Osteoblast (primary cell): Measurements from ENCODE around the gene MBOAT7. TPM values are rescaled to one million over a fixed set of nuclear protein-coding genes. Genes with fewer than 3 reads are reported as not detected.

Source experiments
- DNase-seq: peaks from one replicate; pipeline ENCODE4 v3.0.0; 2011; ENCODE audit warnings: low spot score, mixed read lengths; ENCODE audit not compliant: insufficient read length; ENCODE audit errors: missing footprints
- H2AFZ ChIP-seq: 2 replicates; pipeline ENCODE4 v1.6.0; 2011; ENCODE audit warnings: mild to moderate bottlenecking, low read length
- H3K27ac ChIP-seq: 2 replicates; pipeline ENCODE4 v1.5.1; 2011; ENCODE audit warnings: mild to moderate bottlenecking, low read depth, low read length, moderate library complexity
- H3K27me3 ChIP-seq: 2 replicates; pipeline ENCODE4 v1.6.0; 2012; ENCODE audit warnings: mild to moderate bottlenecking, control low read depth, inconsistent platforms, low read length, moderate library complexity; ENCODE audit not compliant: insufficient read depth
- H3K36me3 ChIP-seq: 2 replicates; pipeline ENCODE4 v1.5.1; 2011; ENCODE audit warnings: mild to moderate bottlenecking, low read length, control low read depth, moderate library complexity; ENCODE audit not compliant: insufficient read depth
- H3K4me1 ChIP-seq: 2 replicates; pipeline ENCODE4 v1.5.1; 2011; ENCODE audit warnings: mild to moderate bottlenecking, low read length, control low read depth, moderate library complexity; ENCODE audit not compliant: insufficient read depth
- H3K4me2 ChIP-seq: 2 replicates; pipeline ENCODE4 v1.6.0; 2011; ENCODE audit warnings: mild to moderate bottlenecking, low read length; ENCODE audit not compliant: insufficient read depth
- H3K4me3 ChIP-seq: fragments of 200-600 bp; sonication (generic); 3 replicates; pipeline ENCODE4 v1.5.1; 2012; ENCODE audit warnings: mild to moderate bottlenecking, low read length, inconsistent platforms; ENCODE audit not compliant: insufficient read depth
- H3K79me2 ChIP-seq: 2 replicates; pipeline ENCODE4 v1.6.0; 2012; ENCODE audit warnings: mild to moderate bottlenecking, low read length, control low read depth, inconsistent platforms; ENCODE audit not compliant: insufficient read depth
- H3K9me3 ChIP-seq: 2 replicates; pipeline ENCODE4 v1.5.1; 2011; ENCODE audit warnings: low read depth, low read length, control low read depth
- H4K20me1 ChIP-seq: 2 replicates; pipeline ENCODE4 v1.6.0; 2012; ENCODE audit warnings: mild to moderate bottlenecking, low read length, control low read depth; ENCODE audit not compliant: insufficient read depth
- total RNA-seq: library from RNA; depleted of rRNA; stranded (reverse); fragments of >200 nt; gene quantifications from 2 replicates; pipeline ENCODE4 v1.2.3, GENCODE V29; 2012
- TF ChIP-seq, protein P1 (sequence below): IDR thresholded peaks from 2 replicates; pipeline ENCODE4 v1.5.1; 2011; ENCODE audit warnings: mild to moderate bottlenecking, low read depth, low read length, moderate library complexity; ENCODE audit errors: extremely low read depth

The MBOAT7 gene
- total RNA-seq, 1 donor = 26.1 TPM

DNA sequence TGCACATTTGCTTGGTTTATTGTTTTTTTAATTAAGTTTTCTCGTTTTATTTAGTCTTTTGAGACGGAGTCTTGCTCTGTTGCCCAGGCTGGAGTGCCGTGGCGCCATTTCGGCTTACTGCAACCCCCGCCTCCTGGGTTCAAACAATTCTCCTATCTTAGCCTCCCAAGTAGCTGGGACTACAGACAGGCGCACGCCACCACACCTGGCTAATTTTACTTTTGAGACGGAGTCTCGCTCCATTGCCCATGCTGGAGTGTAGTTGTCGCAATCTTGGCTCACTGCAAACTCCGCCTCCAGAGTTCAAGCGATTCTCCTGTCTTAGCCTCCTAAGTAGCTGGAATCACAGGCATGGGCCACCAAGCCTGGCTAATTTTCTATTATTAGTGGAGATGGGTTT, 12.6 kb upstream of the MBOAT7 start:
- peaks cover 61% of the 10 kb centered on the region for H4K20me1 ChIP-seq
- H3K36me3 ChIP-seq = peaks cover 58% of the 10 kb centered on the region

DNA sequence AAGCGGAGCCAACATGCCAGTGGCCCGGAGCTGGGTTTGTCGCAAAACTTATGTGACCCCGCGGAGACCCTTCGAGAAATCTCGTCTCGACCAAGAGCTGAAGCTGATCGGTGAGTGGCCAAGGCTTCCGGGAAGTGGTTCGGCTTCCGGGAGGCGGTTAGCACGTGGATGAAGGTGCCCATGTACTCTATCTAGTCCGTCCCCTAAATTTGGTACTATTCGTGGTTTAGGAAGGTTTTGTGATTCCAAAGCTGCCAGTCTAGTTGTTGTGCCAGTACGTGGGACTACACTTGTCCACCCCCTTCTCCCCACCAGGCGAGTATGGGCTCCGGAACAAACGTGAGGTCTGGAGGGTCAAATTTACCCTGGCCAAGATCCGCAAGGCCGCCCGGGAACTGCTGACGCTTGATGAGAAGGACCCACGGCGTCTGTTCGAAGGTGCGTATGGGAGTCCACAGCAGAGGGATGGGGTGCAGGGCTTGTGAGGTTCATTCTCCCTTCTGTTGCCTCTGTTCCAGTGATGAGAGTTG, 11.9 kb upstream of the MBOAT7 start:
- H4K20me1 ChIP-seq = peaks cover 53% of the 10 kb centered on the region

More for the DNA sequence above, 12.6 kb upstream of the MBOAT7 start:
- Histone ChIP-seq H3K4me2 (peak overlapping the region; percentile 100), H2AFZ (no peak overlapping the region), H3K4me1 (peaks cover 46% of the 10 kb centered on the region), H3K27ac (peak overlapping the region; percentile 100), H3K27me3 (no peaks in the 10 kb centered on the region), H3K9me3 (no peaks in the 10 kb centered on the region), H3K79me2 (peaks cover 63% of the 10 kb centered on the region), H3K4me3 (peak overlapping the region; percentile 97)
- TF ChIP-seq, protein P1, sequence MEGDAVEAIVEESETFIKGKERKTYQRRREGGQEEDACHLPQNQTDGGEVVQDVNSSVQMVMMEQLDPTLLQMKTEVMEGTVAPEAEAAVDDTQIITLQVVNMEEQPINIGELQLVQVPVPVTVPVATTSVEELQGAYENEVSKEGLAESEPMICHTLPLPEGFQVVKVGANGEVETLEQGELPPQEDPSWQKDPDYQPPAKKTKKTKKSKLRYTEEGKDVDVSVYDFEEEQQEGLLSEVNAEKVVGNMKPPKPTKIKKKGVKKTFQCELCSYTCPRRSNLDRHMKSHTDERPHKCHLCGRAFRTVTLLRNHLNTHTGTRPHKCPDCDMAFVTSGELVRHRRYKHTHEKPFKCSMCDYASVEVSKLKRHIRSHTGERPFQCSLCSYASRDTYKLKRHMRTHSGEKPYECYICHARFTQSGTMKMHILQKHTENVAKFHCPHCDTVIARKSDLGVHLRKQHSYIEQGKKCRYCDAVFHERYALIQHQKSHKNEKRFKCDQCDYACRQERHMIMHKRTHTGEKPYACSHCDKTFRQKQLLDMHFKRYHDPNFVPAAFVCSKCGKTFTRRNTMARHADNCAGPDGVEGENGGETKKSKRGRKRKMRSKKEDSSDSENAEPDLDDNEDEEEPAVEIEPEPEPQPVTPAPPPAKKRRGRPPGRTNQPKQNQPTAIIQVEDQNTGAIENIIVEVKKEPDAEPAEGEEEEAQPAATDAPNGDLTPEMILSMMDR = no peak
- DNase-seq = no peak

DNA sequence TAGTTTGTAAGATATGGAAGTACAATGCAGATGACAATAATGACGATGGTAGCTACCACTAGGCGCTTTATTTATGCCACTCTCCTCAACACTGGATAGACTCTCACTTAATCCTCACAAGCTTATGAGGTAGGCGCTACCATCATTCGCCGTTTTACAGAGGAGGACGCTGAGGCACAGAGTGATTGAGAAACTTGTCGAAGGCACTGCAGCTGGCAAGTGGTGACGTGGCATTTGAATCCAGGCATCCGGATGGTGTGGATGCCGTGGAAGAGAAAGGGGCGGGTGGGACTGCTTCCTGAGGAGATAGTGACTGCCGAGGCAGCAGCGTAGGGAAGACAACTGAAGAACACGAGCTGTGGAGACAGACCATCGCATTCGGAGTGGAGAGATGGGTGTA, 10.0 kb upstream of the MBOAT7 start:
- no peak for DNase-seq
- Histone ChIP-seq H3K4me1 (peaks cover 31% of the 10 kb centered on the region), H3K27ac (no peak overlapping the region), H4K20me1 (peaks cover 35% of the 10 kb centered on the region), H3K79me2 (peaks cover 37% of the 10 kb centered on the region), H3K36me3 (peaks cover 34% of the 10 kb centered on the region), H3K4me2 (no peak overlapping the region), H3K4me3 (no peak overlapping the region), H3K9me3 (no peaks in the 10 kb centered on the region), H3K27me3 (no peaks in the 10 kb centered on the region), H2AFZ (no peak overlapping the region)
- TF ChIP-seq, protein P1 = no peak

More for the DNA sequence above, 11.9 kb upstream of the MBOAT7 start:
- TF ChIP-seq, protein P1 = no peak
- peak overlapping the region; percentile 26 for H2AFZ ChIP-seq
- peaks cover 55% of the 10 kb centered on the region for H3K79me2 ChIP-seq
- no peaks in the 10 kb centered on the region for H3K27me3 ChIP-seq
- peak overlapping the region; percentile 100 for H3K4me2 ChIP-seq
- H3K27ac ChIP-seq = peak overlapping the region; percentile 100
- no peak for DNase-seq
- H3K9me3 ChIP-seq = no peaks in the 10 kb centered on the region
- H3K36me3 ChIP-seq = peaks cover 51% of the 10 kb centered on the region
- peak overlapping the region; percentile 97 for H3K4me3 ChIP-seq
- peaks cover 40% of the 10 kb centered on the region for H3K4me1 ChIP-seq

DNA sequence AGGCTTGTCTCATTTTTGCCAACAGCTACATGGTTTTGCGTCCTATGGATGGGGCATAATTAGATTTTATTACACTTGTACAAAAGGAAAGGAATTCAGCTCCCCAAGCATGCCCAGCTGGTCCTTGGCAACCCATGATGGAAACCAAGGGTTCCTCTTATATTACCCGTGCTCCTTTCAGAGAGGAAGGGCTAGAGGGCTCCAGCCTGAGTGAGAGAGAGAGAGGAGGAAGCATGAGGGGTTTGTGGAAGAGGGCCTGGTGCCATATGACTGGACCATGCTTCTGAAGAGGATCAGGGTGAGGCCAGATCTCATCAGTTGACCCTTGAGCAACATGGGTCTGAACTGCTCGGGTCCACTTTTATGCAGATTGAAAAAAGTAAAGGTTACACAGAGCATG, 7.7 kb upstream of the MBOAT7 start:
- H3K79me2 ChIP-seq = peaks cover 30% of the 10 kb centered on the region

More for the DNA sequence above, 7.7 kb upstream of the MBOAT7 start:
- no peak overlapping the region for H2AFZ ChIP-seq
- H3K27ac ChIP-seq = no peak overlapping the region
- H3K4me2 ChIP-seq = no peak overlapping the region
- peaks cover 12% of the 10 kb centered on the region for H4K20me1 ChIP-seq
- no peaks in the 10 kb centered on the region for H3K9me3 ChIP-seq
- TF ChIP-seq, protein P1 = no peak
- H3K4me3 ChIP-seq = no peak overlapping the region
- no peak for DNase-seq
- peaks cover 24% of the 10 kb centered on the region for H3K36me3 ChIP-seq
- H3K27me3 ChIP-seq = no peaks in the 10 kb centered on the region
- H3K4me1 ChIP-seq = peaks cover 12% of the 10 kb centered on the region
